HuH-7 (cell line): Measurements from ENCODE around the gene C11orf21.
"Not testable (repeated sequence)": the region's sequence is repeated elsewhere in the genome, so short reads cannot be mapped to it uniquely, and the experiment has no call there.

Experiments
- DNase-seq: peaks from one replicate; pipeline ENCODE4 v3.0.0; 2011; ENCODE audit warnings: low spot score

Gene C11orf21

DNA sequence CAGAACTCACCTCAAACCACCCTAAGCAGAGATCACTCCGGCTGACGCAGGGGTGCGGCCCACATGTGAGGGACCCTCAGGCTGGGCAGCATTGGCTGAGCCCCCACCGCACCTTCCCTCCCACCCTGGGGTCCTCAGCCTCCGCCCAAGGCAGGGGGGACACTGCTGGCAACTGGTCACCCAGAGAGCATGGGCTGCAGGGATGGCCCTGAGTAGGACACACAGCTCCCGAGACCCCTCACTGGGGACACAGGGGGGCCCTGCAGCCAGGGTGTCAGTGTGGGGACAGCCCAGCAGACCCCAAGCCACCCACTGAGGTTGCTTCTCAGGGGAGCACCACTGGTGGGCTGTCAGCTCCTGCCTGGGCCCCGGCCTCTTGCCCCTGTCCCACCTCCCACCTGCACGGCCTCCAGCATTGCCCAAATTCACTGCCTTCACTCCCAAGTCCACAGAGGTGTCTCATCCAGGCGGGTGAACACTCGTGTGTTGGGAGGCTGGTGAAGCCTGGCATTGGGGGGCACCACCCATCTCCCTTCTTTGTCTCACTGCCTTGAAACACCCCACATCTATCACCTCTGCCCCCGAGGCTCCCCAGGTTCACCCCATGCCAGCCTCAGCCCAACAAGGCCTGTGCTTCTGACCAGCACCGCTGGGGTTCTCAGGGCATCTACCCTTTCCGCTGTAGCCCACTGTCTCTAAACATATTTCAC lies 4.7 kb downstream of the C11orf21 start:
- DNase-seq: no peak

DNA sequence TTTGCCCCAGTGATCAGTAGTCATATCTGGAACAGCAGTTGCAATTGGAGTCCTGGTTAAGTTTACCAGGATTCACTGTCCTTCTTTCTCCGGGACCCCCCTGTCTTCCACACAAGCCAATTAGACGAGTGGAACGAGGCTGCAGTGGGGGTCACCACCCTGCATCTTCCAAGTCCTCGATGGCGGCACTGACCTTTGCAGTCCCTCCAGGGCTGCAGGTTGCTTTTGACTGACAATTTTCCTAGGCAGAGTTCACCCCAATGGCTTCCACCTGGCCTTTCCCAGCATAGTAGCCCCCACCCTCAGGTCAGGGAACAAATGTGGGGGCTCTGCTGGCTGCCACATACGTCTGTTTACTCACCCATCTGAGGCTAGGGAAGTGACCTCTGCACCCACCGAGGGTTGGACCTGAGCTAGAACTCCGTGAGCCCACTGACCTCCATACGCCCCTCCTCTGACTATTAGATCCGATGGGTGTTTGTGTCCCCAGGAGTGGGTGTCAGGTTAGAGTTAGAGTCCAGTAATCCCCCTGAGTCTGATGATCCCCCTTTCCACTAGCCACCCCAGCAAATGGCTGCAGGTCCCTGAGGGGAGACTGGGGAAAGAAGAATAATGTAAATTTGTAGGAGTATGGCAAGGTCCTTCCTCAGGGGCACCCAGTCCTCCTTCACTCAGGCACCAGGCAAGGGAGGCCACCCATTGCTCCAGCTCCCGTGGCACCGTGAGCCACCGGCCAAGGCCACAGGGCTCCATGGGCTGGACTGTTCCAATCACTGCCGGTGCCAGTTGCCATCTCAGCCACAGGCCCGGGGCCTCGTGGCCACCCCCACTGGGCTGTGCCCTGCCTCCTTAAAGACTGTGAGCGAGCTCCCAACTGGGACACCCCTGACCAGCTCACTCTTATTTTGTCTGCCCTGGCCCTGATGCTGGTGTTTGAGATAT lies 5.5 kb downstream of the C11orf21 start:
- DNase-seq: no peak

DNA sequence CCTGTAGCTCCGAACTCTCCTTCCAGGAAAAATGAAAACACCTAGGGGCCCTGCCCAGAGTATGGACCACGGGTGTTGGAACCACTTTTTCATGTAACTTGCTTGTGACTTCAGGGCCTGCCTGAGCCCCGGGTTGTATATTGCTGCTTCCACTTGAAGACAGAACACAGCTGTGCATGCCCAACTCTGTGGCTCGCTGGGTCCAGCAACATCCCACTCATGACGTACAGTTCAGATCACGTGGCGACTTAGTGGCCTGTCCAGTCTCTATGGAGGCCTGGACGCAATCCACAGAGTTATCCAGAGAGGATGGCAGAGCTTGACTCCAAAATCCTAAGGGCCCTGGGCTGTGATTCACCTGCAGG lies 6.8 kb downstream of the C11orf21 start:
- DNase-seq: no peak

DNA sequence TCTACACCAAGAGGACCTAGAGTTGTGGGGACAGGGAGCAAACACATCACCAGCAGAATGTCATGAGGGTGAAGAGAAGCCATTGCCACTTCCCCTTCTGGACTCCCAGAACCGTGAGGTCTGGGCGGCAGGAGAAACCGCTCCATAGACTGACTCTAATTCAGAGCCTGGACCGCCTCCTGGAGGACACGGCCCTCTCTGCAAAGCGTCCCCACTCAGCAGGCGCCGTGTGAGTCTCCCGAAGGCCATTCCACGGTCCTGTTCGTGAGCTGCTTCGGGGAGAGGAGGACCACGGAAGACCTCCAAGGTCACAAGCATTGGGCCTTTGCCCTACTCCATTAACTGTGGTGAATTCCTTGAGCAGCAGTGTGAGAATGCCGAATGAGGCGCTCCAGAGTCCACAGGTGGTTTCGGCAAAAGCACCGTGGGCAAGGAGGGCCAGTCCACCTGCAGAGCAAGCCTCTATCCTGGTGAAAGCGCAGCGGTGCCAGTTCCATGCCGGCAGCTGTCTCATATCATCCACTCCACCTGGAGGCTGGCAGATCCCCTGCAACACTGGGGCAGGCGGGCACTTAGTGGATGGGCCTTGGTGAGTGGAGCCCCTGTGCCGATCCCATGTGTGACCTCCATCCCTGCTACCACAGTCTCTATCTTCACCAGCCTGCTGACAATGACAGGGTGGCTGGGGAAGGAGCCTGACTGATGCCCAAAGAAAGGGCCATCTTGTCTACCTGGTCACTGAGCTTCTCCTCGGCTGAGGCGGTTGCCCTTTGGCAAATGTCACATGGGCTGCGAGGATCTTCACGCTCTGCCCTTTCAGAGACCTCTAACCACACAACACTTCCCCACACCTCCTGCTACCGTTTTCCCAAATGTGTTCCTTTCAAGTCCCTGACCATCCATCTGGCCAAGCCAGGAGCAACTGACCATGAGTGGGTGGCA lies 7.5 kb downstream of the C11orf21 start:
- no peak for DNase-seq

DNA sequence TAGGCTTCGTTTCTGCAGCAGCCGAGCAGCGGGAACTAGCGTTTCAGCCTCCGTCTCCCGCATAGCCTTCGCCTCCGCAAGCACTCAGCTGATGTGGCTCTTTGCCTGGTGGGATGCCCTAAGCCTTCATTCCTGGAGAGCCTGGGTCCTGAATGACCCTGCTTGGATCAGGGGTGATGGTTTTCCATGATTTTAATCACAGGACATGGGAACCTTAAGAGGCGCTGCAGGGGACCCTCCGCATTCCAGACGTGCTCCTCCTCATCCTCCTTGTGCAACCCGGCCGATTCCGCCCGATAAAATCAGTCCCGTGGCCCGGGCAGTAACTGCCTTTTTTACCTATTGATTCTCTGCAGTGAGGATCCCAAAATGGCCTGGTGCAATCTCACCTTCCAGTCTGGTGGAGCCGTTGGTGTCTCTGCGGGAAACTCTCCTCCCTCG lies 8.2 kb downstream of the C11orf21 start:
- DNase-seq: no peak

DNA sequence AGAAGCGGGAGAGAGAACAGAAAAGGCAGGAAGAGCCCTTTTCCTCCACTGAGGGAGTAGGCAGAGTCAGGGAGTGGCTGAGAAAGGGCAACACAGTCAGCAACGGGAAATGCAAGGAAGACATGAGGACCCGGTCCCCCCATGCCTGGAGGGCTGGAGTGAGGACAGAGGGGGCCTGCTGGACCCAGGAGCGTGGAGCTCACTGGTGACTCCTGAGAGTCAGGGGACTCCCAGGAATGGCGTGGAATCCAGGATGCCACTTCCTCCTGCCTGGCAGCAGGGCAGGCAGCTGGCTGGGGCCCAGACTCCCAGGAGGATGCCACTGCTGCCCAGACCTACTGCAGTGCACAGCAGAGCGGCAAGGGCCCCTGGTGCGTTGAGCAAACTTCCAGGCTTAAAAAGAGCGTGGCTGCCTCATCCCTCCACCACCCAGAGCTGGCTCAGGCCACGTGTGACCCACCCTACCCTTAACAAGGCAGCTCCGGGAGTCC lies 11.3 kb downstream of the C11orf21 start:
- no peak for DNase-seq

DNA sequence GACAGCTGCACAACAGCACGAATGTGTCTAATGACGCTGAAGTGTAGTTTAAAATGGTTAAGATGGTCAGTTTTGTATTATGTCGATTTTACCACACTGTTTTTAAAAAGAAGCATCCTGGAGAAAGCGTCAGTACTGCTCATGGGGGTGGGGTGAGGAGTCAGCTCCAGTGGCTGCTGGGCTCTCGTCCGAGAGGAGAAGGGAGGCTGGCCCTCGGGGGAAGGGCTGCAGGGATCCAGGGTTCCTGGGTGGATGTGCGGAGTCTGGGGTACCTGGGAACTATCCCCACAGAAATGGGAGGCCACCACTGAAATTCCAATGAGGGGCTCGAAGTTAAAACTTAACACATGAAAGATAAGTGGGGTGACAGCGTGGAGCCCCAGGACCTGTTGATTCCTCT lies 11.9 kb downstream of the C11orf21 start:
- no peak for DNase-seq

DNA sequence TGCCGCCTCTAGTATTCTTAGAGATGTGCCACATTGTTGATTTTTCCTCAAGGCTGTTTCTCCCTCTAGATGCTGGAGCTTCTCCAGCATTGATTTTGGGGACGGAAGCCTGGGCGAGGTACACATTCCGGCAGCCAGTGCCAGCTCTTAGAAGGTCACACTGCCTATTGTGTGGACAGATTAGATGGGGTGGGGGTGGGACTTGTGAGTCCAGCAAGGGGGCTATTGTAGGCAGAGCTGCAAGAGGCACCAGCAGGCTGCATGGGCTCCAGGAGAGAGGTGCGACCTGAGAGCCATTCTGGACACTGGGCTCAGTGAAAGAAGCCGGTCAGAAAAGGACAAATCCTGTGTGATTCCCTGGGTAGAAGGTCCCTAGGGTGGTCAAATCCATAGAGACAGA lies 12.4 kb downstream of the C11orf21 start:
- DNase-seq: no peak

DNA sequence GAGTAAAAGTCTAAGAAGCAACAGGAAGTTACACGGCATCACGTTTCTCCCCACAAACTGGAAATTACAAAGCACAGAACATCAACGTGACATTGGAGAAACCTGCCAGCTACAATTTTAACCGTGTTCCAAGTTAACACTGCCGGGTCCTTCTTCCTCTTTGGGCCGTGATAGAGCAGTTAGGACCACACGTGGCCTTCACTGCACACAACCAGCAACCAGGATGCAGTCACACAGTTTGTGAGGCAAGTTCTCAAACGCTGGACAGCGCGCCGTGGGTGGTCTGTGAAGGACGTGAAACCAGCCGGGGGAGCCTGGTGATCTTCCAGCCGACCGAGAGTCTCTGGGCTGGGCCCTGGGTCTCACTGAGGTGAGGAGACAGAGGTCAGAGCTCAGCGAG lies 14.6 kb downstream of the C11orf21 start:
- no peak for DNase-seq

DNA sequence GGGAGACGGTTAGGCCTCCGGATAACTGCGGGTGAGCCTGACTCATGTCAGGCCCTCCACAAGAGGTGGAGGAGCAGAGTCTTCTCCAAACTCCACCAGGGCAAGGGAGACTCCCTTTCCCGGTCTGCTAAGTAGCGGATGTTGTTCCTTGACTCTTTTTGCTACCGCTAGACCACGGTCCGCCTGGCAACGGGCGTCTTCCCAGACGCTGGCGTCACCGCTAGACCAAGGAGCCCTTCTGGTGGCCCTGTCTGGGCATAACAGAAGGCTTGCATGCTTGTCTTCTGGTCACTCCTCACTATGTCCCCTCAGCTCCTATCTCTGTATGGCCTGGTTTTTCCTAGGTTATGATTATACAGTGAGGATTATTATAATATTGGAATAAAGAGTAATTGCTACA lies 15.4 kb downstream of the C11orf21 start:
- DNase-seq: not testable (repeated sequence)

DNA sequence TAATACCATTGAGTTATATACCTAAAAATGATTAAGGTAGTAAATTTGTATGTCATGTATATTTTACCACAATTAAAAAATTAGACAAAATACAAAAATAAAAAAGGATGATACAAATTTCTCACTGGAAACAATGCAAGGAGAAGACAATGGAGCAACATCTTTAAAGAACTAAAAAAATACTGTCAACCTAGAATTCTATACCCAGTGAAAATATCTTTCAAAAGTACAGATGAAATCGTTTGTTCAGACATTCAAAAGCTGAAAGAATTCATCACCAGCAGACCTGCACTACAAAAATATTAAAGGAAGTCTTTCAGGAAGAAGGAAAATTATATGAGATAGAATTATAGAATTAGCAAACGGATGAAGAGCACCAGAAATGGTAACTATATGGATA lies 21.5 kb downstream of the C11orf21 start:
- no peak for DNase-seq

DNA sequence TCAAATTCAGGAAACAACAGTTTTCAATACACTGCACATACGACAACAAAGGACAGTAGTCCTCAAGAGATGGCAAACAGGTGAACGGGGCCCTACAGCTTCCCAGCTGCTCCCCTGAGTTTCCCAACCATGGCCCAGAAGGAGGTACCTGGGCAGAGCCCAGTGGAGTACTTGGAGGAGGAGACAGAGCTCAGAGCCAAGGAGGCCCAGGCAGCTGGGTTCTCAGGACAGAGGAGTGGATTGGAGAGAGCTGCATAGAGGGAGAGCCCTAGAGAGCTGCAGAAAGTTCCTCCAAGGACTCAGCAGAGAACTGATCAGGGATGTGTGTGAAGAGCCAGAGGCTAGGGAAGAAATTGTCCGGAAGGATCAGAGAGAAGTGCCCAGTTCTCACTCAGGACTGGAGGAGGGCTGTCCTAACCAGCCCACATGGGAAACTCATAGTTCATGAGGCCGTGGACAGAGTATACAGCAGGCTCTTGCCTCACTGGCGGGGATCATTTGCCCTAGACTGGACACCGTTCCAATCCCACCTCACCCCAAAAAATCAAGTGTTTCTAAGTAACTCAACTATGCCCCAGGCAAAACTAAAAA lies 23.7 kb downstream of the C11orf21 start:
- DNase-seq: no peak

DNA sequence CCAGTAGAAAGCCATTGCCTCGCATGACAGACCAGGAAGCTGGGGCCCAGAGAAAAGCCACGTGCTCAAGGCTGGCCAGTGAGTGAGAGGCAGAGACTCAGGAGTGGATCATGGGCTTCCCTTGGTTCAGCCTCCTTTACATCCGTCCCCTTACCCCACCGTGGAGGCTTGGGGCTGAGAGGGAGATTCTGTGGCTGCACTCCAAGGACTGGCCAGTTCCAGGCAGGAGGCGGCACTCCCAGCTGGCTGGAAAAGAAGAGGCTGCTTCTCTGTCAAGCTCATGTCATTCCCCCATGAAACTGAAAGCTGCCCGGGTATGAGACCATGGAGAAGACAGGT lies 24.7 kb downstream of the C11orf21 start:
- DNase-seq: no peak

DNA sequence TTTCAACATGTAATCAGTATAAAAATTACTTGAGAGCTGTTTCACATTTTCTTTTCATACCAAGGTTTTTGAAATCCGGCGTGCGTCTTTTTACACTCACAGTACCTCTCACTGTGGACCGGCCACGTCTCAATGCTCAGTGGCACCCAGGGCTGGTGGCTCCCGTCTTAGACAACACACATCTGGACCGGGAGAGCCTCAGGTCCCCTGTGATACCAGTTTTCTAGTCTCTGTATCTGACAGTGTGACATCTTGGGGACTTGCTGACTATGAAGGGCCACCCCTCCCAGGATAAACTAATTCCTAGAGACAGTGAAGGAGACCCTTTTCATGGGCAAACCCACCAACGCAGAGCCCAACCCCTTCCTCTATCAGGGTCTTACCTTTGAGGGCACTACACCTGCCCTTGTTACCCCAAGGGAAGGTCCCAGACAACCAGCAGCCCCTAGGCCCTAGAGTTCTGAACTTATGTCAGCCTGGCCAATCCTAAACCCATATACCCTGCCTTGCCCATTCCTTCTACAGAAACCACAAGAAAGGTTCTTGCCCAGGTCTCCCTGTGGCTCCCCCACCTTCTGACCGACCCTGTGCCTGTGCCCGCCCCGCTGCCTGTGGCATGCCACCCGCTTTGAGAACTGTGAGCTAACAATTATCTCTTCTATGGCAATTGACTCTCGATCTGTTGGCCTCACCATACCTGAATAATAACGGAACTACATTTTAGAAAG lies 25.3 kb downstream of the C11orf21 start:
- no peak for DNase-seq

DNA sequence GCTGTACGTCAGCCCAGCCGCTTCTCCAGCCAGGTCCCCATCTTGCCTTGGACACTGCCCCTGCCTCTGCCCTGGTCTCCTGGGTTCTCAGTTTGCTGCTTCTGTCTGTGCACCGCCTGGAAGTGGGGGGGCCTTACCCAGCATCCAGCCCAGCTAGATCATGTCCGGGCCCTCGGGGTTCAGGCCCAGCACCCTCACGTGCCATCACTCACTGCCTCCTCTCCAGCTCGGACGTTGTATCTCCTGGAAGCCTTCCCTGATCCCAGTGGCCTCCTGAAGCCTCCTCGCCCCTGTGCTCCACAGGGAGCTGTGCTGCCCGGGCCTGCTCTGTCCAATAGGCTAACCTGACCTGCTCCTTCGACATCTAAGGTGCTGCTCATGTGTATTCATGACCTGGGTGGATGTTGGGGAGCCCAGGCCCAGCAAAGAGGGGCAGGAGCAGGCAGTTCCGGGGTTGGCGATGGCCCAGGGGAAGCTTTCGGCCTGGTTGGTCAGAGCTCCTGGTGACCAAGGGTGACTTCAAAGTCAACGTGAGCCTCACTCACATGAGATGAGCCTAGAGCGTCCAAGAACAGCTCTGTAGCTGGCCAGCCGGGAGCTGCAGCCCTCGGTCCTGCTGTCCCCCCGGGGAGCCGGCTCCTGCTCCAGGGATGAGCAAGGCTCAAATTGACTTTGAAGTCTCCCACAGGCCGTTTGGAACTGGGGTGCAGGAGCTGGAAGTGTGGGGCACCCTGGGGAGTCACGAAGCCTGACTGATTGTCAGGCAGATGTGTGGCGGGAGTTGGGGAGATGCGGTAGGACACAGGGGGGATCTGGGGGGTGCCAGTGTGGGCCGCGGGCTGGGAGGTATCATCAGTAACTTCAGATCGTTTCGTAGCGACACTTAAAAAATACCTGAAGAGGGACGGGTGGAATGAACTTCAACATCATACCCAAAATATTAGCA lies 26.1 kb downstream of the C11orf21 start:
- no peak for DNase-seq

DNA sequence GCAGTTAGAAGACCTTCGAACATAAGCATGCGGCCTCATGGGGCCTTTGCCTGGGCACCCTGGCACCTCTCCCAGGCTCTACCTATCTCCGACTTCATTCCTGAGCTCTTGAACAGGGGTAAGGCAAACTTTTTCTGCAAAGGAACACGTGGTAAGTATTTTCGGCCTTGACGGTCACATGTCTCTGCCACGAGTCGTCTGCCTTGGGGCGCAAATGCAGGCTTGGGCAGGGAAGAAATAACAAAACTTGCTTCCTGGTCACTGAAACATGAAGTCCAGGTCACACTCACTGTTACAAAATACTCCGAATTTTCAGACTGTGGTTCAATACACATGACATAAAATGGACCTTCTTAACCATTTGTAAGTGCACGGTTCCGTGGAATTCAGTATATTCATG lies 27.9 kb downstream of the C11orf21 start:
- DNase-seq: no peak

DNA sequence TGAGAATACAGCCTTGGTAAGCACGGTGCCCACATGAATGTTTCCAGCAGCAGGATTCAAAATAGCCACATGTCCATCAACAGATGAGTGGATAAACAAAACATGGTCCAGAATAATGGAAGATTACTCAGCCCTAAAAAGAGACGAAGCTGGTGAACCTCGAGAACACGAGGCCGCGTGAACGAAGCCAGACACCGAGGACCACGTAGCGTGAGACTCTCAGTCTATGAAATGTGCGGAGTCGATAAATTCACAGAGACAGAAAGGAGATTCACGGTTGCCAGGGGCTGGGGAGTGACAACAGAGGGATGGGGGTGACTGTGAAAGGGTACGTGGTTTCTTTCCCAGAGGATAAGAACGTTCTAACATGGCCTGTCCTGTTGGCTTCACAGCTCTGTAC lies 28.4 kb downstream of the C11orf21 start:
- no peak for DNase-seq

DNA sequence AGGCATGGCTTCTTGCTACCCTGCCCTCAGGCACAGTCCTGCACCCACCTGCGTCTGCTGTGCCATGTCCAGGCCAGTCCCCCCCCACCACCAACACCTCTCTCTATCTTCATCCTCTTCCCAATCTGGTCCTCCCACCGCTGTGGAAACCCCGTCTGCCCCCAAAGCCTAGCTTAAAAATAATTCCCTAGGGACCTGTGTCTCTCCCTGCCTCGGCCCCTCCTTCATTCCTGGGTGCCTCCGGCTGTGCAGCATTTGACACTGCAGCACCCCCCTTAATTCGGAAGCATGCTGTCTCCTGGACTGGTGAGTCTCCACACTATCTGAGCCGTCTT lies 28.8 kb downstream of the C11orf21 start:
- no peak for DNase-seq

DNA sequence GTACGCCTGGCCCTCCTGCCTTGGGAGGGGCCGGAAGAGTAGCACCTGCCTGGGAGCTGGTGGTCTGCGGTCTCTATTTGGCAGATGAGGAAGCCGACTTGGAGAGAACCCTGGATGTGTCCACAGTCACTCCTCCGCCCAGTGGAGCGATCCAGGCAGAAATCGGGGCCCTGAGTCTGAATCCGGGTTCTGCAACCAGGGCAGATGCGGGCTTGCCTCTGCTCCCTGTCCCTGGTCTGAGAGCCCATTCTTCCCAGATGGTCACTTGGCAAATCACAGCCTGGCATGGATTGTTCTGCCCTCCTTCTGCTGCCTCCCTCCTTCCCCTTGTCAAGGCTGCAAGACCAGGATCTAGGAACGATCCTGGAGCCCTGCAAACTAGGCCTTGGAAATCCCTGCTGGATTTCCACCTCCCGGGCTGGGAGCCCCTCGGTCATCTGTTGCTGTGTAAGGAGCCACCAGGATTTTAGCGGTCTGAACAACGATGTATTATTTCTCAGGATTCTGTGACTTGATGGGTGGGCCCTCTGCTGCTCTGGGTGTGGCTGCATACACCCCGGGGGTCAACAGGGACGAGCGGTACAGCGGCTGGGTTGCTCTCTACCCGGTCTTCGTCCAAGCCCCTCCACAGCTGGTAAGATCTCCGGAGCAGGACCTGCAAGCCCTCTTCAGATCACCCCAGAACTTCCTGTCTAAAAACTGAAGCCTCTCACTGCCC lies 29.3 kb downstream of the C11orf21 start:
- no peak for DNase-seq
